Fibroblast of lung (primary cell): ENCODE measurements around the gene FAM50B. TPM values are rescaled to one million over a fixed set of nuclear protein-coding genes. Genes with fewer than 3 reads are reported as not detected.
"Not testable (repeated sequence)": the region's sequence is repeated elsewhere in the genome, so short reads cannot be mapped to it uniquely, and the experiment has no call there.

Source experiments
- DNase-seq, 2 donors: peaks; one replicate each; pipeline versions ENCODE4 v3.0.0 to v3.0.0-alpha.2; 2010; ENCODE audit warnings: low read depth in 2 of 2
- H2AFZ ChIP-seq: 2 replicates; pipeline ENCODE4 v1.5.1; 2012; ENCODE audit warnings: low read length, control low read depth, inconsistent platforms
- H3K27ac ChIP-seq: 2 replicates; pipeline ENCODE4 v1.5.1; 2011; ENCODE audit warnings: low read length, control low read depth; ENCODE audit not compliant: insufficient read depth
- H3K27me3 ChIP-seq: 2 replicates; pipeline ENCODE4 v1.5.1; 2011; ENCODE audit warnings: mild to moderate bottlenecking, low read length; ENCODE audit not compliant: control insufficient read depth, insufficient read depth
- H3K36me3 ChIP-seq: 2 replicates; pipeline ENCODE4 v1.5.1; 2011; ENCODE audit warnings: low read length; ENCODE audit not compliant: control insufficient read depth, insufficient read depth
- H3K4me1 ChIP-seq: 2 replicates; pipeline ENCODE4 v1.5.1; 2011; ENCODE audit warnings: low read length; ENCODE audit not compliant: control insufficient read depth, insufficient read depth; ENCODE audit errors: extremely low read depth
- H3K4me2 ChIP-seq: 2 replicates; pipeline ENCODE4 v1.5.1; 2011; ENCODE audit warnings: low read length, control low read depth; ENCODE audit not compliant: insufficient read depth; ENCODE audit errors: extremely low read depth
- H3K4me3 ChIP-seq, 4 experiments: fragments of 200-600 bp in 1 of 4; sonication (generic) in 1 of 4; replicated peaks in 1 of 4; 2 replicates each; pipeline ENCODE4 v1.5.1; 2011 to 2016; ENCODE audit warnings: low read length in 4 of 4, low read depth in 3 of 4, mild to moderate bottlenecking in 3 of 4, control low read depth in 2 of 4, inconsistent platforms in 1 of 4, mixed read lengths in 1 of 4; ENCODE audit not compliant: insufficient read depth in 1 of 4; ENCODE audit errors: control extremely low read depth in 1 of 4
- H3K79me2 ChIP-seq: 2 replicates; pipeline ENCODE4 v1.5.1; 2012; ENCODE audit warnings: mild to moderate bottlenecking, low read length, inconsistent platforms; ENCODE audit not compliant: control insufficient read depth, insufficient read depth
- H3K9ac ChIP-seq: 2 replicates; pipeline ENCODE4 v1.5.1; 2011; ENCODE audit warnings: mild to moderate bottlenecking, low read length, control low read depth; ENCODE audit not compliant: insufficient read depth
- H3K9me3 ChIP-seq: 2 replicates; pipeline ENCODE4 v1.5.1; 2012; ENCODE audit warnings: low read depth, low read length; ENCODE audit not compliant: control insufficient read depth, insufficient read depth
- H4K20me1 ChIP-seq: 2 replicates; pipeline ENCODE4 v1.5.1; 2011; ENCODE audit warnings: low read length; ENCODE audit not compliant: control insufficient read depth, insufficient read depth; ENCODE audit errors: extremely low read depth
- EZH2 ChIP-seq: IDR thresholded peaks from 2 replicates; pipeline ENCODE4 v1.5.1; 2012; ENCODE audit warnings: low read length, control low read depth, mild to moderate bottlenecking; ENCODE audit errors: missing control alignments
- polyA plus RNA-seq, 2 donors: library from polyadenylated mRNA; depleted of rRNA in 1 of 2; stranded (reverse) in 1 of 2; unstranded in 1 of 2; fragments of >200 nt; gene quantifications; 2 replicates each; pipeline ENCODE4 v1.2.1, GENCODE V29; 2011 to 2012; ENCODE audit warnings: missing spikeins in 1 of 2
- total RNA-seq: library from RNA; depleted of rRNA; stranded (reverse); fragments of >200 nt; gene quantifications from 2 replicates; pipeline ENCODE4 v1.2.1, GENCODE V29; 2014
- TF ChIP-seq, protein P1 (sequence below), 2 donors: IDR thresholded peaks in 1 of 2; conservative IDR thresholded peaks in 1 of 2; 1 replicate in 1 of 2; 2 replicates in 1 of 2; pipeline ENCODE4 v1.5.1; 2011 to 2012; ENCODE audit warnings: low read length in 2 of 2, control low read depth in 1 of 2, inconsistent platforms in 1 of 2, low read depth in 1 of 2, mild to moderate bottlenecking in 1 of 2

FAM50B gene
- total and polyA plus RNA-seq, 2 donors (not counting 1 experiment from before 2014, with no cell fraction given): 4.2 to 15.7 TPM

DNA sequence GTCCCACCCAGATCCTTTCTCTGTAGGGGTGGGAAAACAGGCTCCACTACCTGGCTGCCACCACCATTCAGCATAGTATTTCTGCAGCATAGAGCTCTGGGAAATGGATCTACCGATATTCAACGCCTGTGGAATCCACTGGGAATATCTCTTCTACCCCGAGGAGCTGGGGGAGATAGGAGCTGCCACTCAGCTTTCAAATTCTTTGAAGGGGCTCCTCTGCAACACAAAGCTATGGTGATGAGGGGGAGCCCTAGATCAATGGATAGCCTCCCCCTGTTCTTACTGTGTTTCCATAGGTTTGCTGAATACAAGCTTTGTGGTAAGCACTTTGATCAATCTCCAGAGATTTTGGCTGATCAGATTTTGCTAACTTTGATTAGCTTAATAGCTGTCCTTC lies 12.9 kb downstream of the FAM50B start:
- H3K27me3 ChIP-seq: peaks cover 9% of the 10 kb centered on the region

DNA sequence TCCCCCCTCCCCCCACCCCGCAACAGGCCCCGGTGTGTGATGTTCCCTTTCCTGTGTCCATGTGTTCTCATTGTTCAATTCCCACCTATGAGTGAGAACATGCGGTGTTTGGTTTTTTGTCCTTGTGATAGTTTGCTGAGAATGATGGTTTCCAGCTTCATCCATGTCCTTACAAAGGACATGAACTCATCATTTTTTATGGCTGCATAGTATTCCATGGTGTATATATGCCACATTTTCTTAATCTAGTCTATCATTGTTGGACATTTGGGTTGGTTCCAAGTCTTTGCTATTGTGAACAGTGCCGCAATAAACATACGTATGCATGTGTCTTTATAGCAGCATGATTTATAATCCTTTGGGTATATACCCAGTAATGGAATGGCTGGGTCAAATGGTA lies 14.1 kb downstream of the FAM50B start:
- H3K4me3 ChIP-seq, H4K20me1 ChIP-seq, H3K4me1 ChIP-seq, H3K36me3 ChIP-seq, H3K79me2 ChIP-seq, H3K4me2 ChIP-seq, H3K27ac ChIP-seq, DNase-seq, H3K9me3 ChIP-seq, H2AFZ ChIP-seq, H3K9ac ChIP-seq, H3K27me3 ChIP-seq: not testable (repeated sequence)

More for the DNA sequence above, 12.9 kb downstream of the FAM50B start:
- Histone ChIP-seq H2AFZ (no peak overlapping the region), H3K4me2 (no peak overlapping the region), H3K36me3 (no peaks in the 10 kb centered on the region), H3K9me3 (no peaks in the 10 kb centered on the region), H3K27ac (no peak overlapping the region), H3K79me2 (no peaks in the 10 kb centered on the region), H3K4me1 (no peaks in the 10 kb centered on the region), H3K9ac (no peak overlapping the region), H3K4me3 (no peak overlapping the region), H4K20me1 (no peaks in the 10 kb centered on the region)
- no peak for DNase-seq
- TF ChIP-seq EZH2: no peak
- TF ChIP-seq, protein P1, sequence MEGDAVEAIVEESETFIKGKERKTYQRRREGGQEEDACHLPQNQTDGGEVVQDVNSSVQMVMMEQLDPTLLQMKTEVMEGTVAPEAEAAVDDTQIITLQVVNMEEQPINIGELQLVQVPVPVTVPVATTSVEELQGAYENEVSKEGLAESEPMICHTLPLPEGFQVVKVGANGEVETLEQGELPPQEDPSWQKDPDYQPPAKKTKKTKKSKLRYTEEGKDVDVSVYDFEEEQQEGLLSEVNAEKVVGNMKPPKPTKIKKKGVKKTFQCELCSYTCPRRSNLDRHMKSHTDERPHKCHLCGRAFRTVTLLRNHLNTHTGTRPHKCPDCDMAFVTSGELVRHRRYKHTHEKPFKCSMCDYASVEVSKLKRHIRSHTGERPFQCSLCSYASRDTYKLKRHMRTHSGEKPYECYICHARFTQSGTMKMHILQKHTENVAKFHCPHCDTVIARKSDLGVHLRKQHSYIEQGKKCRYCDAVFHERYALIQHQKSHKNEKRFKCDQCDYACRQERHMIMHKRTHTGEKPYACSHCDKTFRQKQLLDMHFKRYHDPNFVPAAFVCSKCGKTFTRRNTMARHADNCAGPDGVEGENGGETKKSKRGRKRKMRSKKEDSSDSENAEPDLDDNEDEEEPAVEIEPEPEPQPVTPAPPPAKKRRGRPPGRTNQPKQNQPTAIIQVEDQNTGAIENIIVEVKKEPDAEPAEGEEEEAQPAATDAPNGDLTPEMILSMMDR (conservative IDR thresholded peaks at IDR 0.05 in 1 of 2, IDR thresholded peaks at IDR 0.05 in 1 of 2; ENCODE audit: low read depth in 1 of 2, low read length in 2 of 2): no peak

DNA sequence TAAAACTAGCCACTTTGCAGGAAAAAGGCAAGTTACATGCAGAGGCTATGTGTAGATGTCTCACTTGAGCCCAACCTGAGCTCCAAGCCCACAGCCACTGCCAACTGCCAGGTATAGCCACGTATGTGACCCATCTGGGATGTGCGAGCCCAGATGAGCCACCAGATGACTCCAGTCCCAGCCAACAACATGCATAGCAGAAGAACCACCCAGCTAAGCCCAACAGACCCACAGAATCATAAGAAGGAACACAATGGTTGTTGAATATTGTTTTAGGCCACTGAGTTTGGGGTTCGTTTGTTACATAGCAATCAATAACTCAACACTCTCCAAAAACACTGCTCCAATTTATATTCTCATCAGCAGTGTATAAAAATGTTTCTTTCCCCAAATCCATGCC lies 16.3 kb downstream of the FAM50B start:
- Histone ChIP-seq H2AFZ (no peak overlapping the region), H3K36me3 (no peaks in the 10 kb centered on the region), H3K27me3 (peaks cover 9% of the 10 kb centered on the region), H3K4me2 (no peak overlapping the region), H3K4me3 (no peak overlapping the region), H3K27ac (no peak overlapping the region), H3K79me2 (no peaks in the 10 kb centered on the region), H3K4me1 (no peaks in the 10 kb centered on the region), H3K9ac (no peak overlapping the region), H4K20me1 (no peaks in the 10 kb centered on the region), H3K9me3 (no peaks in the 10 kb centered on the region)
- no peak for DNase-seq
- no peak for TF ChIP-seq EZH2
- TF ChIP-seq, protein P1 (conservative IDR thresholded peaks at IDR 0.05 in 1 of 2, IDR thresholded peaks at IDR 0.05 in 1 of 2; ENCODE audit: low read depth in 1 of 2, low read length in 2 of 2): no peak
